NCI-H69 (cell line): ENCODE results near the gene SLC13A5.
"Not testable (repeated sequence)": the region's sequence is repeated elsewhere in the genome, so short reads cannot be mapped to it uniquely, and the experiment has no call there.

Experiments
- DNase-seq: peaks from one replicate; lab custom pipeline; 2025; lab: John Stamatoyannopoulos, UW

The SLC13A5 gene

DNA sequence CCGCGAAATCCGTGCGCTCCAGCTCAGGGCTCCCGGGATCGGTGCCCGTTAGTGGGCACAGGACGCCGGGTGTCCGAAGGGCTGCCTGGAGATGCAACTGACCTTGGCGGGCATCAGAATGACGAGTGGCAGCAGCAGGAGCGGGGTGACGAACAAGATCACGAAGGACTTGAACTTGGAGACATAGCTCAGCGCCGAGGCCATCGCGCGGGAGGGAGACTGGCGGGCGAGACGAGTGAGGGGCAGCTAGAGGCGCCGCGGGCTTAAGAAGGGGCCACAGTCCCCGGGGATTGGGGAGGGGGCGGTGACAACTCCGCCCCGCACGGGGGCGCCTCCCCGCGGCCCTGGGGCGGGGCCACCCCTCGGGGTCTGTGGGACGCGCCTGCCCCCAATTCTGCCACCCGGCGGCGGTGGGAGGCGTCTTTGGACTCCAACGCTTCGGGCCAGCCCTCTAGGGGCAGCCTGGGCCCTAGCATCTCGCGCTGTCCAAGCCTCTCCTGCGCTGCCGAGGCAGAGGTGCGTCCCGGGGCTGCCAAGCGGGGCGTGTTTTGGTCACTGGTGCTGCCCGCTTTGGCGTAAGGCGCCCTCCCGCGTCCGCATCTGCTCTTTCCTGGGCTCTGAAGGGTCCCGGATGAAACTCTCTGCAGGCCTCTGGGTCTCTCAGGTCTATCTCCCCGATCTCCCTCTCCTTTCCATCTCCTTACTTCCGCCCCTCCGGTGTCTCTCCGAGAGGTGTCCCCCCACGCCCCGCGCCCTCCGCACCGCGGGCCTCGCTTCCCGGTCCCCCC, at the start of gene SLC13A5:
TSS of gene SLC13A5 (minus strand) at position 240 of the 788 bp plus-strand sequence. CDS start at position 204, 36 bp downstream.
- peak; percentile 1 for DNase-seq

DNA sequence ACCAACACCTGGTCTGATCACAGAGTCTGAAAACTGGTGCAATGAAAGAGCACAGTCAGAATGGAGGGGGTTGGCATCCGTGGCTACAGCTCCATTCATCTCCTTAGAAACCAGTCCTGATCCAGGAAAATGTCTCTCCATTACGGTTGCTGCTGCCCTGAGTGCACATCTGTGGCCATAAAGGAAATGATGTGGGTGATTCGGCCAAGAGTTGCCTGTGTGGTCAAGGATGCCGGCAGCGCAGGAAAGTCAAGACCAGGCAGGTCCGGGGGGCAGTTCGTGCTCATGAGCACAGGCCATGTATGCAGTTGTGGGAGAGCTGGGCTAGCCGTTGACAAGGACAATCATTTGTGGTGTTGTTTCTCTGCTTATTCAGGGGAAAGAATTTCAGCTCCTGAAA, 48.6 kb upstream of the SLC13A5 start:
- DNase-seq: no peak

DNA sequence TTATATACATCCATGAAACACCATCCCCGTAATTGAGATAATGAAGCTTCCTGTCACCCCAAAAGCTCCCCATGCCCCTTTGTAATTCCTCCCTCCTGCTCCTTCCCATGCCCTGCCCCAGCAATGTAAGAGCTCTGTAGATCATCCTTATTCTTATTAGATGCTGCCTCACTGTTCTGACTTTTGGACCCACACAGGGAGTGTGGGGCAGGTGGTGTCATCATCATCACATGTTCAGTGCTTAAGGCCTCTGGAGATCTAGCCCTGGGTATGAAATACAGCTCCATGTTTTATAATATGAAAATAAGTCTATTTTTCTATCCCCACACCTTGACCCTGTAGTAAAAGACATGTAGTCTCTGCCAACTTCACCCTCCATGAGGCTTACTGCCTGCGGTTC, 44.6 kb upstream of the SLC13A5 start:
- DNase-seq: no peak

DNA sequence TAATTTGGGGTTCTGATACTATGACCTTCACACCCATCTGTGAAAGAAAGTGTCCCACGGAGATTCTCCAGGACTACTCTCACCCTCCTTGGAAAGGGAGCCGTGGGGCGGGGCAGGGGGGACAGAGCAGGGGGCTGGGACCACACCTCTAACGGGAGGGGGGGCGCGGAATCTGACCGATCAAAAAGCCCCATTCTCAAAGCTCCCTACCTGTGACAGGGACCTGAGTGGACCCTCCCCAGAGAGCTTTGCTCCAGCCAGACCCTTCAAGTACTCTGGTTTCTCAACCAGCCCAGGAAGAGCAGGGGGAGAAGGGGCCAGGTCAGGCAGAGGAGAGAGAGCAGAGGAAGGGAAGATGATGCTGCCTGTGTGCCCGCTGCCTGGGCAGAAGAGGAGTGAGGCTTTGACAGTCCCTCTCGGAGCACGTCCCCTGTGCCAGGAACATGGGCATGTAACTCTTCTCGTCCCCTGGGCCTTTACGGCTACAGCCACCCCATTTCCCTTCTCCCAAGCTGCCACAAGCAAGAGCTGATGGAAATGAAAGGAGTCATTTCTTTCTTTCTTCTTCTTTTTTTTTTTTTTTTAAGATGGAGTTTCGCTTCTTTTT, 43.4 kb upstream of the SLC13A5 start:
- DNase-seq: no peak

DNA sequence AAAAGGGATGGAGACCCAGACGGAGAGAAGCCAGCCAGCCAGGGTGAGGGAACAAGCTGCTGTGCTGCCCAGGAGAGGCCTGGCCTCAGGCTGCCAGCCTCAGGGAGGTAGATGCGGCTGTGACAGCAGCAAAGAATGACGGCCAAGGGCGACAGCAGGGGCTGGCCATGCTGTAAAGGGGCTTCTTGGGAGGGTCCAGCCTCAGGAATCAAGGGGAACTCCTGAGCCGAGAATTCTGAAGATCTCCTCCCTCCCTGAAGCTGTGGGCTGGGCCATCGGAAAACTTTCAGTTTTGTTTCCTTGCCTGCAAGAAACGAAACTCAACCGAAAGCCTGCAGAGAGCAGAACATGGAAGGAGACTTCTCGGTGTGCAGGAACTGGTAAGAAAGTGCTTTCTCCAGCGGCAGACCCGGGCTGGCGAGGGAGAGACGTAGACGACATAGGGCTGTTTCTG, 42.6 kb upstream of the SLC13A5 start, which contains the start of gene XAF1:
TSS of gene XAF1 (plus strand) at position 316 of the 454 bp plus-strand sequence. CDS start at position 349, 33 bp downstream.
- no peak for DNase-seq

DNA sequence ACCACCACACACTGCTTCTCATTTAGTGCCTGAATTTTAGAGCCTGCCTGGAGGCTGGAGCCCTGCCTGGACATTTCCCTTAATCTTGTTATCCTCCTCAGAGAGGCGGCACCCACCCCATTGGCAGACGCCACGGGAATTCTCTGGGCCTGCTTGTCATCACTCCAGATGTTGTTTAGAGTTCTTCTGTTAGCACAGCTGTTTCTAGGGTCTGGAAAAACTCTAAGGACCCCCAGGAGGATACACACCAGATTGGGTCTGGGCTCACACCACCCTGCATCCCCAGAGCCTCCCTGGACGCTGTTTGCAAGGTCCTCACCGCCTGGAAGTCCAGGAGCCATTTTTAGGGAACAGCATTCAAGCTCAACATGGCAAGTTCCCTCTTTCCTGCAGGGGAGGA, 42.1 kb upstream of the SLC13A5 start:
- no peak for DNase-seq

DNA sequence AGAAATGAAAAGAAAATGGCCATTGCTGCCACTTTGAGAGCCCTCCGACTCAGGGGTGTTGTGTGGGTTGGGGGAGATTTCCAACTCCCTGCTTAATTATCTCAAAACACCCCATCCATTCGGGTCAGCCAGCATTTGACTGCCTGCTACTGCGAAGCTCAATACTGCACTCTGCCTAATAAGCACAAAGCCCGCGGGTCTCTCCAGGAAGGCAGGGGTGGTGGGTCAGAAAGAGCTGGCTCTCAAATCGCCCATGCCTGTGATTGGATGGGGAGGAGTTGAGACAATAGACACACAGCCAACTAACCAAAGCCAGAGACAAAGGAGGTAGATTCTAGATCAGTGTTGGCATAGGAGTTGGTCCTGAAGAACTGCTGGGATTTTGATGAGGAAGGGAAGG, 40.4 kb upstream of the SLC13A5 start:
- DNase-seq: no peak

DNA sequence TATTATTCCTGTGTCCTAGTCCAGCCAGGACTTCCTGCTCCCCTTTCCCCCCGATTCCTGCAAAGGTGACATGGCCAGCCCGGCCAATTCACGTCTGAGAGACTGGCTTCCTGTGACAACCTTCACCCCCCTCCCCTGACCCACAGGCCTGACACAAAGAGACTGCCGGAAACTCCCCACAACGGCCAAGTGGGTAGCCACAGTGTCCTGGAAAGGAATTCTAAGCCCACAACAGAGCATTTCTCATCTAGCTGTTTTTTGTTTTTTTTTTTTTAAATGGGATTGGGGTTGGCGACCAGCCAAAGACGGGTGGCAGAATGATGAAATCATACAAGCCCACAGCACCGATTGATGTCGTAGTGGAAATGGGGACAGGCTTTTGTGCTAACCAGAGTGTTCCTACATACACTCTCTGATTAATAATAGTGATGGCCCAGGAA, 39.9 kb upstream of the SLC13A5 start:
- DNase-seq: no peak

DNA sequence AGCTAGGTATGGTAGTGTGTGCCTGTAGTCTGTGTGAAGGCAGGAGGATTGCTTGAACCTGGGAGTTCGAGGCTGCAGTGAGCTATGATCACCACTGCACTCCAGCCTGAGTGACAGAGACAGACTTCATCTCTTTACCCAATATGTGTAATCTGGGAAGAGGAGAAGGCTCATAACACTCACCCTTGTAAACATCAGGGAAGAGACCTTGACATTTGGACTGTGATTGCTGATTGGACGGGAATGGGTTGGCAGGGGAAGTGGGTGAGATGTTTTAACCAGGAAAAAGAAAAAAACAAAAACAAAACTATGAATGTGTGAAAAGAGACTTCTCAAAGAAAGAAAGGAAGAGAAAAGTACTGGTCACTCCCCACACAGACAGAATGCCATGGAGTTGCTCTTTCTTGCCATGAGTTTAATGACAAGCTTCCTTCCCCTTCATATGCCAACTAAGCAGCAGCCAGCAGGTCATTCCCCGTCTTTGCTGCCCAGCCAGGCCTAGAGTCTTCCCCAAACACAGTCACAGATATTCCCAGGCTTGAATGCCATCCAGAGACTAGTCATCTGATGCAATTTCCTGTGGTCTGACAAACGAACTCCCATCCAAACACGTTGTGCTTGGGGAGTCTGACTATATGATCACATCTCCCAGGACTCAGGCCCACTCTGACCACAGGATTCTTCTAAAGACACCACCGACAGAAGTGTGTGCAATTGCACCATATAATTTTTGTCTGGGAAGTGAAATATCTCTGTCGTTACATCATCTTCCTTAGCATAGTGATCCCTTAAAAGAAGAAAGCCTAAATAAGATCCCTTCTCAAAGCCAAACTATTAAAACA, 39.1 kb upstream of the SLC13A5 start:
- DNase-seq: no peak

DNA sequence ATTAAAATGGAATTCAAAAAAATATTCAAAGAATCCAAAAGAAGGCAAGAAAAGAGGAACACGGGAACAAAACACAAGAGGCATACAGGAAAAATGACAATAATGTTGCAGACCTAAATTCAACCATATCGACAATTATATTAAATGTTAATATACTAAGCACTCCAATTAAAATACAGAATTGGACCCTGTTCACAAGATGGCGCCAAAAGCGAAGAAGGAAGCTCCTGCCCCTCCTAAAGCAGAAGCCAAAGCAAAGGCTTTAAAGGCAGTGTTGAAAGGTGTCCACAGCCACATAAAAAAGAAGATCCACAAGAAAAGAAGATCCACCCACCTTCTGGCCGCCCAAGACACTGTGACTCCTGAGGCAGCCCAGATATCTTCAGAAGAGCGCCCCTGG, 36.4 kb upstream of the SLC13A5 start:
- DNase-seq: peak; percentile 2

DNA sequence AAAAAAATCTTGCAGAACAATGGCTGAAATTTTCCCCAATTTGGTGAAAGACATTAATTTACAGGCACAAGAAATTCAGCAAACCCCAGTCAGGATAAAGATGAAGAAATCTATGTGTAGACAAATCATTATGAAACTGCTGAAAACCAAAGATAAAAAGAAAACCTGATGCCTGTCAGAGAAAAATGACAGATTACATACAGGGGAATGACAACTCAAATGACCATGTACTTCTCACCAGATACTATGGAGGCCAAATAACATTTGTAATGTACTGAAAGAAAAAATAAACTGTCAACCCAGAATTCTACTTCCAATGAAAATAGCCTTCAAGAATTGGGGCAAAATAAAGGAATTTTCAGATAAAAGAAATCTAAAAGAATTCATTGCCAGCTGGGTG, 35.4 kb upstream of the SLC13A5 start:
- no peak for DNase-seq

DNA sequence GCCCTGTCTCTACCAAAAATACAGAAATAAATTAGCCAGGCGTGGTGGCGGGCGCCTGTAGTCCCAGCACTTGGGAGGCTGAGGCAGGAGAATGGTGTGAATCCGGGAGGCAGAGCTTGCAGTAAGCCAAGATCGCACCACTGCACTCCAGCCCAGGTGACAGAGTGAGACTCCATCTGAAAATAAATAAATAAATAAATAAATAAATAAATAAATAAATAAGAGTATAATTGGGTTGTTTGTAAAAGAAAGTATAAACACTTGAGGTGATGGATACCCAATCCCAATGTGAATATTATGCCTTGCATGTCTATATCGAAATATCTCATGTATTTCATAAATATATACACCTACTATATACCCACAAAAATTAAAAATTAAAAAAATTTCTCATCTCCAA, 33.5 kb upstream of the SLC13A5 start:
- not testable (repeated sequence) for DNase-seq

DNA sequence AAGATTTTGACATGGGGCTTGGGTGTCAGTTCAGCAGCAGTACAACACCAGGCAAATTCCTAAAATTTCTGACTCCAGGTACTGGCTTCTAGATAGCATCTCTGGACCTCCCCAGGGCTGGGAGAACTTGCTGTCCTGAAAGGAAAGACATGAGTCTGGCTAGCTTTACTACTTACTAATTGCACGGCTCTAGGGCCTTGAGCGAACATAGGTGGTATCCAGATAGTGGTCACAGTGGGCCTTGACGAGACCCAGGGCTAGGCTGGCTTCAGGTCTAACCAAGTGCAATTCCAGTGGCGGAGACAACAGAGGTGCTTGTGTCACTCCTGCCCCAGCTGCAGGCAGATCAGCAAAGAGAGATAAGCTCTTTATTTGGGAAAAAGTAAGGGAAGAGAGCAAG, 16.4 kb upstream of the SLC13A5 start:
- DNase-seq: no peak

DNA sequence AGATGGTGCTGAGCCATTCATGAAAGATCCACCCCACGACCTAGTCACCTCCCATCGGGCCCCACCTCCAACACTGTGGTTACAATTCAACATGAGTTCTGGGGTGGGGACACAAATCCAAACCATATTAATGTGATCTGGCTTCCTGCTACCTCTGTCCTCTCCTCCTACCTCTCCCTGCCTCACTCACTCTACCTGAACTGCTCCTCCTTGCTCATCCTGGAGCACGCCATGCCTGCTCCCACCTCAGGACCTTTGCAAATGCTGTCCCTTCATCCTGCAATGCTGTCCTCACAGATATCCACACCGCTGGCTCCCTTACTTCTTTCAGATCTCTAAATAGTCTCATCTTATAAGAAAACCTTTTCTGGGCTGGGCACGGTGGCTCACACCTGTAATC, 10.8 kb upstream of the SLC13A5 start:
- no peak for DNase-seq

DNA sequence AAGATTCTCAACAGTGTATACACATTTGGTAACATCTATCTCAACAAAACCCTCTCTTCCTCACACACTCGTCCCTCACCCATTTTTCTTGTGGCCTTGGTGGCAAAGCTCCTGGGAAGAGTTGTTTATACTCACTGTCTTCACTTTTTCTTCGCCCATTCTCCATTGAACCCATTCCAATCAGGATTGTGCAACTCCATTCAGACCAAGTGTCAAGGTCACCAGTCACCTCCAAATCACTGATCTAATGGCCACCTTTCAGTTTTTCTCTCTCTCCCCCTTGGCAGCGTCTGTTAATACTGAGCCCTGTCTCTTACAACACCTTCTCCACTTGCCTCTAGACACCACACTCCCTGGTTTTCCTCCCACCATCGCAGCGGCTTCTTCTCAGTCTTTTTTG, 8.6 kb upstream of the SLC13A5 start:
- DNase-seq: no peak

DNA sequence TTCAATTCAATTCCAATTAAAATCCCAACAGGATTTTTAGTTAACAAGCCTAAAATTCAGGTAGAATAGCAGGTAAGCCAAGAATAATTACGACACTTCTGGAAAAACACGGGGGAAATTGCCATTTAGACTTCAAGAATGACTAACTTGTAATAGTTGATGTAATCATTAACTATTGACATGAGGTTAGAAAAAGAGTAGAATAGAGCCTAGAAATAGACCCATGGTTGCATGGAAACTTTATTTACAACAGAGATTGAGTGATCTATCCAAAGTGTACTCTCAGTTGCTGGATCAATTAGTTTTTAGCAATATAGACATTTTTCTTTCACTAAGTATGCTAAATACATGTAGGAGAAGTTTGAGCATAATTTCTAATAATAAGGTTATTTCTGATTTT, 3.6 kb upstream of the SLC13A5 start:
- no peak for DNase-seq

DNA sequence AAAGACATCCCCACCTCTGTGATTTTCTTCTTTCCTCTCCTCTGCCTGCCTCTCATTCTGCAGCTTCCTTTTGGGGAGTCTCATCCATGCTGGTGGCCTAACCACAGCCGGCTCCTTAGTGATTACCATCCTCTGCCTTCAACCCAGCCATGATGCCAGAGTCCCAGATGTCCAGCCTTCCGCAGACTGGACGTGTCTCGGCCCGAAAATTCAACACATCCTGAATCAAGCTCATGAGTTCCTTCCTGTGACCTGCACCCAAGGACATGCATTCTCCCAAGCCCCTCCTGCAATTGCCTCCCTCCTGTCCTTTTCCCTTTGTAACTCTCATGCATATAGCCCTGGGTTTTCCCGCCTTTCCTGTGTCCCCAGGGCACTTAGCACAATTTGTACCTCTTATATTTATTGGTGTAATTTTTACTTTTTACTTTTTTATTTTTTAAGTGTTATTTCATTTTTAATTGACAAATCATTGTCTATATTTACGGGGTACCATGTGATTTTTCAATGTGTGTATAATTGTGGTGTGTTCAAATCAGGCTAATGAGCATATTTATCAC, 1.2 kb upstream of the SLC13A5 start:
- DNase-seq: no peak

DNA sequence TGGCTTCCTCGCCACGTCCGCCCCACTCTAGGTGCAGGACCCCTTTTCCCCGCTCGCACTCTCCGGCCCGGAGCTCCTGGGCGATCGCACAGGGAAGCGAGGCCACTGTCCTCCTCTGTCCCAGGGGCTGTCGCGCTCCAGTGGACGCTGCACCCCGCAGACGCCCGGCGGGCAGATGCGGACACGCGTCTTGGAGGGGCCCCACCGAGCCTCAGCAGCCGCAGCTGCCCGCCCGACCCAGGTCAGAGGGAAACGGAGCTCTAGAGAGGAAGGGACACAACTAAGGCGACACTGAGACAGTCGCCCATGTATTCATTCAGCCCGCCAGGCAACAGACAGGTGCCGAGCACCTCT, 726 bp upstream of the SLC13A5 start:
- no peak for DNase-seq

DNA sequence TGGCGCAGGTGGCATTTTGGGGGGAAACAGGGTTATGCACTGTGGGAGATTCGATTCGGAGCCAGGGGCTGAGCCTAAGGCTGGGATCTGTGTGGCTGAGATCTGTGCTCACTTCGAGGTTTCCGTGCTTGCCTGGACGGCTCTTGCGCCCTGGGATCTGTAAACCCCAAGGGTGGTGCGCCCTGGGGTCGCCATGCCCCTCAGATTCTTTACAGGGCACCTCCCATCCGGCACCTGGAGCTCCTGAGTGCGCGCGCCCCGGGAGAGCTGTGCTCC, 377 bp downstream of the SLC13A5 start:
- DNase-seq: no peak

DNA sequence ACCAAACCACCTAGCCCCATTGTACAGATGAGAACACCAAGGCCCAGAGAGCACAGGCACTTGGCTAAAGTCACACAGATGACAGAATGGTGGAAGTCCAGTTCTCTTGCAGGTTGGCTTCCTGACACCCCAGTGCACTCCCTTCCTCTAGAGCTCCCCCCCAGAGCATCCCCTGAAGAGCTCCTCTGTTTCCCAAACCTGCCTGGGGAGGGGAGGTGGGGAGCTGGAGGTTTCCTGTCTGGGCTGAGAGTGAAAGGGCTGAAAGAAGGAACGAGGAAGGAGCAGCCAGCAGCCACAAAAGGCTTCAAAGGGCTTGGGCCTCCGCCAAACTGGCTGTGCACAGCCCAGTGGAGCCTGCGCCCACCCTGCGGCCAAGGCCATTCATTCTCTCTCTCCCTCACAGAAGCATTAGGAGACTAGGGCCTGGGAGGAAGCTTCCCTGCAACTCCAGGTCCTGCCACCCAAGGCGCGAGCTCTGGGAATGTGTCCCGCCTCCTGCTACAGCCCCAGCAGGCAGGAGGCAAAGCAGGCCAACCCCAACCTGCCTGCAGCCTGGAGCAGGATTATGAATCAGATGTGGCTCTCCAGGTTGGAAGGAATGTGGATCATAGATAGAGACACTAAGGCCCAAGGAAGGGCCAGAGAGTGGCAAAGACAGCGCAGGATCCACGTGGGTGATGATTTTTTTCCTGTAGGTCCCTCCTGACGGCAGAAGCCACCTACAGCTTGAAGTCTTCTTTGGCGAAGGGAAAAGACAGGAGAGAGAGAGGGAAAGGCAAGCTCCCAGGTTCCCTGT, 913 bp downstream of the SLC13A5 start:
- no peak for DNase-seq

DNA sequence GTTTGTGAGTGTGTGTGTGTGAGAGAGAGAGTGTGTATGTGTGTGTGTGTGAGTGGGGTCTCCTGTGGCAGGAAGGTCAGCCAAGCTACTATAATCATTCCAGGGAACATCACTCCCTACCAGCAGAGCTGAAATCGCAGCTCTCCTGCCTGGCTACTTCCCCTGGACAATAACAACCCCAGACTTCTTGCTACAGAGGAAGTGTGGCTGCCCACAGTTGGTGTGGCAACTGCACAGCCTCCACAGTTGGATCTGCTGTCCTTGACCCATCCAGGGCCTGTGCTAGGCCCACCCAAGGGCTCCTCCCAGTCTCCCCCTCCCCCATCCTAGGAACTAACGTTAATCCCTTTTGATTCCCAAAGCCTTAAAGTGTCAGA, 1.5 kb downstream of the SLC13A5 start:
- DNase-seq: no peak
